HEK293 (cell line): ENCODE measurements around the gene S100P.

Experiments
- CTCF ChIA-PET: fragments of 350-600 bp; formaldehyde crosslinking; extraction: SDS; loops from one replicate; lab custom pipeline; 2021; ENCODE audit warnings: antibody characterized with exemption; lab: Yijun Ruan, JAX
- POLR2A ChIA-PET: fragments of 300-600 bp; formaldehyde crosslinking; extraction: SDS; loops from one replicate; lab custom pipeline; 2020; ENCODE audit warnings: antibody characterized with exemption, inconsistent platforms; lab: Yijun Ruan, JAX
- H3K27ac ChIP-seq: fragments of 200-500 bp; sonication (Bioruptor generic); 2 replicates; pipeline ENCODE4 v1.5.1; 2014; ENCODE audit warnings: low read depth, low read length, control low read depth, inconsistent platforms; ENCODE audit errors: extremely low read depth
- H3K36me3 ChIP-seq, 2 experiments: fragments of 200-500 bp in 1 of 2; sonication (Bioruptor generic) in 1 of 2; 1 replicate in 1 of 2; 2 replicates in 1 of 2; pipeline ENCODE4 v1.5.1; 2014 to 2017; ENCODE audit warnings: inconsistent platforms in 2 of 2, low read length in 2 of 2; ENCODE audit not compliant: control insufficient read depth in 2 of 2, insufficient read depth in 1 of 2
- H3K4me1 ChIP-seq: fragments of 200-500 bp; sonication (Bioruptor generic); 2 replicates; pipeline ENCODE4 v1.5.1; 2014; ENCODE audit warnings: mild to moderate bottlenecking, low read length, inconsistent platforms; ENCODE audit not compliant: control insufficient read depth, insufficient read depth
- H3K4me3 ChIP-seq: 2 replicates; pipeline ENCODE4 v1.5.1; 2011; ENCODE audit warnings: low read depth, mild to moderate bottlenecking, control low read depth, low read length, moderate library complexity
- H3K9me3 ChIP-seq: fragments of 200-500 bp; sonication (Bioruptor generic); 2 replicates; pipeline ENCODE4 v1.5.1; 2014; ENCODE audit warnings: low read depth, low read length, inconsistent platforms; ENCODE audit not compliant: control insufficient read depth, insufficient read depth
- HOXC10 ChIP-seq: sonication (generic); formaldehyde crosslinking; IDR thresholded peaks from 2 replicates; pipeline ENCODE4 v1.8.1; 2023; ENCODE audit warnings: mild to moderate bottlenecking, missing genetic modification reagents
- IKZF3 ChIP-seq: fragments of 450-650 bp; IDR thresholded peaks from 2 replicates; pipeline ENCODE4 v1.5.0; 2018; ENCODE audit warnings: missing biosample characterization, mild to moderate bottlenecking, missing genetic modification characterization, moderate library complexity
- KLF9 ChIP-seq: fragments of 450-650 bp; formaldehyde crosslinking; IDR thresholded peaks from 2 replicates; pipeline ENCODE4 v1.5.1; 2016; ENCODE audit warnings: missing biosample characterization, missing genetic modification characterization, low read depth
- SP2 ChIP-seq: fragments of 450-650 bp; formaldehyde crosslinking; IDR thresholded peaks from 2 replicates; pipeline ENCODE4 v1.5.1; 2016; ENCODE audit warnings: missing biosample characterization, missing genetic modification characterization
- ZBTB21 ChIP-seq: fragments of 450-650 bp; formaldehyde crosslinking; IDR thresholded peaks from 2 replicates; pipeline ENCODE4 v1.5.1; 2017; ENCODE audit warnings: missing biosample characterization, missing genetic modification characterization
- ZBTB8A ChIP-seq: fragments of 450-650 bp; formaldehyde crosslinking; IDR thresholded peaks from 2 replicates; pipeline ENCODE4 v1.5.1; 2016; ENCODE audit warnings: missing biosample characterization, missing genetic modification characterization
- ZFHX2 ChIP-seq: fragments of 450-650 bp; formaldehyde crosslinking; conservative IDR thresholded peaks from 2 replicates; pipeline ENCODE4 v1.5.1; 2016; ENCODE audit warnings: missing biosample characterization, missing genetic modification characterization
- ZNF121 ChIP-seq: fragments of 450-650 bp; formaldehyde crosslinking; IDR thresholded peaks from 2 replicates; pipeline ENCODE4 v1.5.1; 2016; ENCODE audit warnings: missing biosample characterization, missing genetic modification characterization
- ZNF138 ChIP-seq: fragments of 450-650 bp; formaldehyde crosslinking; IDR thresholded peaks from 2 replicates; pipeline ENCODE4 v1.5.1; 2016; ENCODE audit warnings: missing biosample characterization, missing genetic modification characterization, borderline replicate concordance
- ZNF169 ChIP-seq: fragments of 450-650 bp; formaldehyde crosslinking; IDR thresholded peaks from 2 replicates; pipeline ENCODE4 v1.5.1; 2016; ENCODE audit warnings: missing biosample characterization, missing genetic modification characterization
- ZNF175 ChIP-seq: fragments of 450-650 bp; formaldehyde crosslinking; IDR thresholded peaks from 2 replicates; pipeline ENCODE4 v1.5.1; 2016; ENCODE audit warnings: missing biosample characterization, missing genetic modification characterization
- ZNF221 ChIP-seq: fragments of 450-650 bp; formaldehyde crosslinking; IDR thresholded peaks from 2 replicates; pipeline ENCODE4 v1.5.1; 2017; ENCODE audit warnings: missing biosample characterization, missing genetic modification characterization, borderline replicate concordance
- ZNF266 ChIP-seq: fragments of 450-650 bp; formaldehyde crosslinking; IDR thresholded peaks from 2 replicates; pipeline ENCODE4 v1.5.1; 2016; ENCODE audit warnings: missing biosample characterization, missing genetic modification characterization, low read depth
- ZNF354C ChIP-seq: fragments of 450-650 bp; formaldehyde crosslinking; IDR thresholded peaks from 2 replicates; pipeline ENCODE4 v1.5.1; 2016; ENCODE audit warnings: missing biosample characterization, missing genetic modification characterization, low read depth, borderline replicate concordance
- ZNF768 ChIP-seq: fragments of 450-650 bp; formaldehyde crosslinking; IDR thresholded peaks from 2 replicates; pipeline ENCODE4 v1.5.1; 2018; ENCODE audit warnings: missing biosample characterization, mild to moderate bottlenecking, missing genetic modification characterization
- ZSCAN5A ChIP-seq: fragments of 450-650 bp; formaldehyde crosslinking; IDR thresholded peaks from 2 replicates; pipeline ENCODE4 v1.5.1; 2016; ENCODE audit warnings: missing biosample characterization, missing genetic modification characterization
- TF ChIP-seq, protein P1 (sequence below): fragments of 450-650 bp; formaldehyde crosslinking; IDR thresholded peaks from 2 replicates; pipeline ENCODE4 v1.5.1; 2017; ENCODE audit warnings: missing biosample characterization, mild to moderate bottlenecking, missing genetic modification characterization, moderate library complexity
- TF ChIP-seq, protein P2 (sequence below): fragments of 450-650 bp; formaldehyde crosslinking; IDR thresholded peaks from 2 replicates; pipeline ENCODE4 v1.5.1; 2016; ENCODE audit warnings: missing biosample characterization, missing genetic modification characterization, borderline replicate concordance

S100P gene

GRCh38 chr4:6694177-6694901 lies 661 bp downstream of the S100P start:
- no peak for TF ChIP-seq ZNF354C (tag by site-specific recombination)
- no peak for TF ChIP-seq IKZF3 (tag by site-specific recombination)
- 0 out of 2 replicates have a peak, but pooled peaks have one; percentile 19 for TF ChIP-seq KLF9 (tag by site-specific recombination)
- peak; percentile 12; the same call in 1 of the 2 replicates for TF ChIP-seq ZFHX2 (tag by site-specific recombination)
- TF ChIP-seq SP2, result no peak
- TF ChIP-seq, all 188 proteins: peak for 2
- Histone ChIP-seq H3K4me3 (no peak overlapping the region), H3K27ac (no peak overlapping the region), H3K36me3 (no peaks in the 10 kb centered on the region), H3K4me1 (no peaks in the 10 kb centered on the region), H3K9me3 (no peaks in the 10 kb centered on the region)
- CTCF ChIA-PET, result no interaction called here
- POLR2A ChIA-PET, result no interaction called here

DNA sequence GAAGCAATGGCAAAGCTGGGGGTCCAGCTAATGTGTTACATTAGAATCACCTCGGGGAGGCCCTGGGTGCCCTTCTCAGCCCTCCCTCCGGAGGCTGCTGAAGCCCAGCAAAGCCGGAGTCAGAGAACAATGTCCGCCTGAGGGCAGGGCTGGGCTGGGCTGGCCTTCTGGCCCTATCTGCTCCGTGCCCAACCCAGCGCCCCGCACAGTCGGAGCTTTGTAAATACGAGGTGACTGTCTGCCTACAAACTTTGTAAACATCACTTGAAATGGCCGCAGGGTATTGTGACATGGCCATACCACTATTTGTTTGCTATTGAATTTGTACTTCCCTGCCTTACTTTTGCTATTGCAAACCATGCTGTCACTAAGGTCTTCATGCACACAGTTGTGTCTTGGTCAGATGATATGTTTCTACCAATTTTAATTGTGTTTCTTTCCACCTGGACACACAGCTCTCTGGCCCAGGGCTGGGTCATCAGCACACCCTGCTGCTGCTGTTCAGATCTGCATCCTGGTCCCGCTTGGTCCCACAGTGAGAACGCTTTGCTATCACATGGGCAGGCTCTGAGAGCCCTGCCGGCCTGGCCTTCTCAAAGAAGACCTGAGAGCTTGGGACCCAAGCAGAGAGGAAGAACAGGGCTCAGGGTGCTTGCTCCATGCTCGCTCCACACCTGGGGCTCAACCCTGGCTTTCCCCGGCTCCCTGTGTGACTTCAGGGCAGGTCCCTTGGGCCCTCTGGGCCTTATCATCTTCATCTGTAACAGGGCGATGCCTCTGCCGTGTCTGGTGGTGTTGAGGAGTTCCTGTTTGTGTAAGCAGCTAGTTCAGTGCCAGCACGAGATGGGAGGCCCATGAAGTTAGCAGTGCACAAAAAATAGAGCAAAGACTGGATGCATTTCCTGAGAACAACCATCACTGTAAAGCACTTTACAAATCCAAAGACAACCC lies 2.3 kb downstream of the S100P start:
- ChIA-PET CTCF (interaction anchor here (0.6 to 0.7 kb wide), 2 partner anchors 15 to 1746 kb away, joined by 3 read pairs; no protein-coding TSS in a partner anchor), POLR2A (no interaction called here)
- Histone ChIP-seq H3K4me3 (no peak overlapping the region), H3K27ac (no peak overlapping the region), H3K9me3 (no peaks in the 10 kb centered on the region), H3K36me3 (peaks cover 0 to 5% of the 10 kb centered on the region in 2 experiments; a peak in 1 of 3 replicates), H3K4me1 (no peaks in the 10 kb centered on the region)
- TF ChIP-seq, protein P1, sequence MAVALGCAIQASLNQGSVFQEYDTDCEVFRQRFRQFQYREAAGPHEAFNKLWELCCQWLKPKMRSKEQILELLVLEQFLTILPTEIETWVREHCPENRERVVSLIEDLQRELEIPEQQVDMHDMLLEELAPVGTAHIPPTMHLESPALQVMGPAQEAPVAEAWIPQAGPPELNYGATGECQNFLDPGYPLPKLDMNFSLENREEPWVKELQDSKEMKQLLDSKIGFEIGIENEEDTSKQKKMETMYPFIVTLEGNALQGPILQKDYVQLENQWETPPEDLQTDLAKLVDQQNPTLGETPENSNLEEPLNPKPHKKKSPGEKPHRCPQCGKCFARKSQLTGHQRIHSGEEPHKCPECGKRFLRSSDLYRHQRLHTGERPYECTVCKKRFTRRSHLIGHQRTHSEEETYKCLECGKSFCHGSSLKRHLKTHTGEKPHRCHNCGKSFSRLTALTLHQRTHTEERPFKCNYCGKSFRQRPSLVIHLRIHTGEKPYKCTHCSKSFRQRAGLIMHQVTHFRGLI (tag by site-specific recombination), result peak; percentile 87
- TF ChIP-seq ZNF768 (tag by site-specific recombination) (no peak), ZNF266 (no peak), ZBTB8A (tag by site-specific recombination) (peak; percentile 65; the same call in 1 of the 2 replicates)

DNA sequence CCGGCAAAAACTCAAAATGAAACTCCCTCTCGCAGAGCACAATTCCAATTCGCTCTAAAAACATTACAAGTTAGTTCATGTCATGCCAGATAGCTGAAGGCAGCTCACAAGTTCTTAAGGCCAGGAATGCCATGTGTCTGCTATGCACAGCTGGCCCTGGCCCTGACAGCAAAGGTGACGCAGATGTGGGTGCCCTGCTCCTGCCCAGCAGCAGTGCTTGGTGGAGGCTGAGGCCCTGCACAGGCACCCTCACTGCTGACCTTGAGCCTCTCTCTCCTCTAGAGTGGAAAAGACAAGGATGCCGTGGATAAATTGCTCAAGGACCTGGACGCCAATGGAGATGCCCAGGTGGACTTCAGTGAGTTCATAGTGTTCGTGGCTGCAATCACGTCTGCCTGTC lies 2.9 kb downstream of the S100P start:
- CTCF ChIA-PET, result interaction anchor here (0.7 kb wide), 1 partner anchor 15 kb away, joined by 3 read pairs; no protein-coding TSS in a partner anchor
- Histone ChIP-seq H3K4me3 (no peak overlapping the region), H3K27ac (no peak overlapping the region), H3K9me3 (no peaks in the 10 kb centered on the region), H3K4me1 (no peaks in the 10 kb centered on the region), H3K36me3 (peaks cover 0 to 5% of the 10 kb centered on the region in 2 experiments; a peak in 1 of 3 replicates)
- POLR2A ChIA-PET, result no interaction called here
- TF ChIP-seq ZBTB21 (tag by site-specific recombination) (no peak), ZNF169 (tag by site-specific recombination) (no peak), ZNF138 (tag by site-specific recombination) (no peak), ZNF175 (tag by site-specific recombination) (no peak), ZNF221 (no peak), ZSCAN5A (no peak), ZNF121 (tag by site-specific recombination) (no peak), HOXC10 (CRISPR knock-in tag) (no peak)
- TF ChIP-seq, protein P2, sequence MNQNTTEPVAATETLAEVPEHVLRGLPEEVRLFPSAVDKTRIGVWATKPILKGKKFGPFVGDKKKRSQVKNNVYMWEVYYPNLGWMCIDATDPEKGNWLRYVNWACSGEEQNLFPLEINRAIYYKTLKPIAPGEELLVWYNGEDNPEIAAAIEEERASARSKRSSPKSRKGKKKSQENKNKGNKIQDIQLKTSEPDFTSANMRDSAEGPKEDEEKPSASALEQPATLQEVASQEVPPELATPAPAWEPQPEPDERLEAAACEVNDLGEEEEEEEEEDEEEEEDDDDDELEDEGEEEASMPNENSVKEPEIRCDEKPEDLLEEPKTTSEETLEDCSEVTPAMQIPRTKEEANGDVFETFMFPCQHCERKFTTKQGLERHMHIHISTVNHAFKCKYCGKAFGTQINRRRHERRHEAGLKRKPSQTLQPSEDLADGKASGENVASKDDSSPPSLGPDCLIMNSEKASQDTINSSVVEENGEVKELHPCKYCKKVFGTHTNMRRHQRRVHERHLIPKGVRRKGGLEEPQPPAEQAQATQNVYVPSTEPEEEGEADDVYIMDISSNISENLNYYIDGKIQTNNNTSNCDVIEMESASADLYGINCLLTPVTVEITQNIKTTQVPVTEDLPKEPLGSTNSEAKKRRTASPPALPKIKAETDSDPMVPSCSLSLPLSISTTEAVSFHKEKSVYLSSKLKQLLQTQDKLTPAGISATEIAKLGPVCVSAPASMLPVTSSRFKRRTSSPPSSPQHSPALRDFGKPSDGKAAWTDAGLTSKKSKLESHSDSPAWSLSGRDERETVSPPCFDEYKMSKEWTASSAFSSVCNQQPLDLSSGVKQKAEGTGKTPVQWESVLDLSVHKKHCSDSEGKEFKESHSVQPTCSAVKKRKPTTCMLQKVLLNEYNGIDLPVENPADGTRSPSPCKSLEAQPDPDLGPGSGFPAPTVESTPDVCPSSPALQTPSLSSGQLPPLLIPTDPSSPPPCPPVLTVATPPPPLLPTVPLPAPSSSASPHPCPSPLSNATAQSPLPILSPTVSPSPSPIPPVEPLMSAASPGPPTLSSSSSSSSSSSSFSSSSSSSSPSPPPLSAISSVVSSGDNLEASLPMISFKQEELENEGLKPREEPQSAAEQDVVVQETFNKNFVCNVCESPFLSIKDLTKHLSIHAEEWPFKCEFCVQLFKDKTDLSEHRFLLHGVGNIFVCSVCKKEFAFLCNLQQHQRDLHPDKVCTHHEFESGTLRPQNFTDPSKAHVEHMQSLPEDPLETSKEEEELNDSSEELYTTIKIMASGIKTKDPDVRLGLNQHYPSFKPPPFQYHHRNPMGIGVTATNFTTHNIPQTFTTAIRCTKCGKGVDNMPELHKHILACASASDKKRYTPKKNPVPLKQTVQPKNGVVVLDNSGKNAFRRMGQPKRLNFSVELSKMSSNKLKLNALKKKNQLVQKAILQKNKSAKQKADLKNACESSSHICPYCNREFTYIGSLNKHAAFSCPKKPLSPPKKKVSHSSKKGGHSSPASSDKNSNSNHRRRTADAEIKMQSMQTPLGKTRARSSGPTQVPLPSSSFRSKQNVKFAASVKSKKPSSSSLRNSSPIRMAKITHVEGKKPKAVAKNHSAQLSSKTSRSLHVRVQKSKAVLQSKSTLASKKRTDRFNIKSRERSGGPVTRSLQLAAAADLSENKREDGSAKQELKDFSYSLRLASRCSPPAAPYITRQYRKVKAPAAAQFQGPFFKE (tag by site-specific recombination), result no peak
